Measurements from ENCODE around the gene STYXL1. TPM values are rescaled to one million over a fixed set of nuclear protein-coding genes. Genes with fewer than 3 reads are reported as not detected.

STYXL1 gene
- total RNA-seq, 1 donor from 2014 or later = 35.3 TPM

- H3K27ac Mint-ChIP-seq = no peak overlapping the region
- no peaks in the 10 kb centered on the region for H3K27me3 Mint-ChIP-seq (ENCODE audit: insufficient read depth)
- no peaks in the 10 kb centered on the region for H3K4me1 Mint-ChIP-seq (ENCODE audit: low read depth)
- DNase-seq (ENCODE audit: low spot score) = no peak
- H3K36me3 Mint-ChIP-seq (ENCODE audit: low read depth) = peaks cover 6% of the 10 kb centered on the region
- intact Hi-C loops (cut with micrococcal nuclease) = no loop called here
- no peak overlapping the region for H3K4me3 Mint-ChIP-seq
- H3K9me3 Mint-ChIP-seq = no peaks in the 10 kb centered on the region
Measured at GRCh38 chr7:75969704-75970498, 77.9 kb downstream of the STYXL1 start.

GRCh38 chr7:75969182-75969581 lies 78.6 kb downstream of the STYXL1 start:
- peaks cover 4% of the 10 kb centered on the region for H3K36me3 Mint-ChIP-seq (ENCODE audit: low read depth)
- no peak overlapping the region for H3K4me3 Mint-ChIP-seq
- no peaks in the 10 kb centered on the region for H3K4me1 Mint-ChIP-seq (ENCODE audit: low read depth)
- H3K27ac Mint-ChIP-seq = no peak overlapping the region
- H3K9me3 Mint-ChIP-seq = no peaks in the 10 kb centered on the region
- intact Hi-C loops (cut with micrococcal nuclease) = no loop called here
- no peaks in the 10 kb centered on the region for H3K27me3 Mint-ChIP-seq (ENCODE audit: insufficient read depth)
- no peak for DNase-seq (ENCODE audit: low spot score)

- H3K4me1 Mint-ChIP-seq (ENCODE audit: low read depth) = no peaks in the 10 kb centered on the region
- H3K4me3 Mint-ChIP-seq = no peak overlapping the region
- no peak overlapping the region for H3K27ac Mint-ChIP-seq
- H3K36me3 Mint-ChIP-seq (ENCODE audit: low read depth) = no peaks in the 10 kb centered on the region
- H3K27me3 Mint-ChIP-seq (ENCODE audit: insufficient read depth) = no peaks in the 10 kb centered on the region
- DNase-seq (ENCODE audit: low spot score) = no peak
- H3K9me3 Mint-ChIP-seq = no peaks in the 10 kb centered on the region
- intact Hi-C loops (cut with micrococcal nuclease) = no loop called here
Measured at GRCh38 chr7:75968561-75969001, 79.2 kb downstream of the STYXL1 start.

GRCh38 chr7:75968012-75968411 lies 79.8 kb downstream of the STYXL1 start:
- no peak for DNase-seq (ENCODE audit: low spot score)
- Mint-ChIP-seq H3K27me3 (ENCODE audit: insufficient read depth) (no peaks in the 10 kb centered on the region), H3K9me3 (no peaks in the 10 kb centered on the region), H3K27ac (no peak overlapping the region), H3K36me3 (ENCODE audit: low read depth) (no peaks in the 10 kb centered on the region), H3K4me1 (ENCODE audit: low read depth) (no peaks in the 10 kb centered on the region), H3K4me3 (no peak overlapping the region)
- intact Hi-C loops (cut with micrococcal nuclease) = no loop called here

DNA sequence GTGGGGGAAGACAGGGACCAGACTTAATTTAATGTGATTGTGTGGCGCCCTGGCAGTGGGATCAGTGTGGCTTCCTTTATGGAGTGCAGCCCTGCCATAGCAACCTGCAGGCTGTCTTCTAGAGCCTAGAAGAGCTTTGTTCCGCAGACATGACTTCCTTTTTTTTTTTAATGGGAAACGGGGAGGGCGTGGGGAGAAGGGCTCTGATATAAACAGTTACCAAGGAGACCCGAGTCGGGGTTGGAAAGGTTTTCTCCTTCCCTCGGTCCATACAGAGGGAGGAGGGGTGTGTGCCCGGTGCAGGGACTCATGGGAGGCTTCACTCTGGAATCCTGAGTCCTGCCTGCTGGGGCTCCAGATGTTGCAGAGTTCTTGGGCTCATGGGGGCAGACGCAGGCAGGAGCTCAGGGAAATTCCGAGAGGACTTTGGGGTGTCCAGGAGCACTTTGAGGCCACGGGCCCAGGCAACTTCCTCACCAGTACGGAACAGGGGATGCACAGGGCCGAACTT lies 80.3 kb downstream of the STYXL1 start:
- intact Hi-C loops (cut with micrococcal nuclease) = no loop called here
- Mint-ChIP-seq H3K36me3 (ENCODE audit: low read depth) (peaks cover 2% of the 10 kb centered on the region), H3K4me3 (no peak overlapping the region), H3K9me3 (no peaks in the 10 kb centered on the region), H3K27me3 (ENCODE audit: insufficient read depth) (no peaks in the 10 kb centered on the region), H3K27ac (no peak overlapping the region), H3K4me1 (ENCODE audit: low read depth) (no peaks in the 10 kb centered on the region)
- DNase-seq (ENCODE audit: low spot score) = no peak

- no peaks in the 10 kb centered on the region for H3K4me1 Mint-ChIP-seq (ENCODE audit: low read depth)
- no peaks in the 10 kb centered on the region for H3K27me3 Mint-ChIP-seq (ENCODE audit: insufficient read depth)
- no peak overlapping the region for H3K27ac Mint-ChIP-seq
- no peaks in the 10 kb centered on the region for H3K9me3 Mint-ChIP-seq
- H3K4me3 Mint-ChIP-seq = no peak overlapping the region
- DNase-seq (ENCODE audit: low spot score) = no peak
- intact Hi-C loops (cut with micrococcal nuclease) = no loop called here
- peaks cover 2% of the 10 kb centered on the region for H3K36me3 Mint-ChIP-seq (ENCODE audit: low read depth)
Measured at GRCh38 chr7:75967055-75967454, 80.7 kb downstream of the STYXL1 start.

DNA sequence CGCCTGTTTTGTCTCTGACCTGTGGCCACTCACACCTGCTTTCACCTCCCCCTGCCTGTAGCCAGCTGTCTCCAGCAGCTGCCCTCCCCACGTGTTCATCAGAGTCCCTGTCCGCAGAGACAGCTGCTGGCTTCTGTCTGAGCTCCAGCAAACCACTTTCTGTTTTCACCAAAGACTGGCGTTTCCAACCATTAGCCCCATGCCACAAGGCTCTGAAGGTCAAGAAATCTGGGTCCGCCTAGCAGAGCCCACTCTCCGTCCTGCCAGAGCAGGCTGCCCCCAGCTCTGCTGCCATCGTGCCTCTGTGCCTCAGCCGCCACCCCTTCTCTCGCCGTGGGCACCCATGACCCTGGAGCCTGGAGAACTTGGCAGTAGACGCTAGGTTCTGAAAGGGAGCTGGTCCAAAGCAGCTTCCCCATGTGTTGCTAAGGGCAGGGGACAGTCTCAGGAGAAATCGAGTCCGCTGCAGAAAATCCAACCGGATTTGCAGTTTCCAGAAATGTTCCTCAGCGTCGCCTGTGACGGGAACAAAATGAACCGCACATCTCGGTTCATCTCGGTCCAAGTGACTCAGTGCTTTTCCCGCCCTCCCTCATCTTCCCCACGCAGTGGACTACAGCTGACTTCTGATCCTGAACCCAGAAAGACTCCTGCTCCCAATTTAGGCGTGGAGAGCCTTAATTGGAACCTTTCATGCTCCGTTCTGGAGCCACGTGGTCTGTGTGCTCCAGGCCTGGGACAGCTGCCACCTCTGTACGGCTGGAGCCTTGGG lies 81.4 kb downstream of the STYXL1 start:
- intact Hi-C loops (cut with micrococcal nuclease) = no loop called here
- no peak overlapping the region for H3K27ac Mint-ChIP-seq
- no peak overlapping the region for H3K4me3 Mint-ChIP-seq
- no peaks in the 10 kb centered on the region for H3K27me3 Mint-ChIP-seq (ENCODE audit: insufficient read depth)
- no peaks in the 10 kb centered on the region for H3K4me1 Mint-ChIP-seq (ENCODE audit: low read depth)
- H3K9me3 Mint-ChIP-seq = no peaks in the 10 kb centered on the region
- H3K36me3 Mint-ChIP-seq (ENCODE audit: low read depth) = peaks cover 4% of the 10 kb centered on the region
- no peak for DNase-seq (ENCODE audit: low spot score)

DNA sequence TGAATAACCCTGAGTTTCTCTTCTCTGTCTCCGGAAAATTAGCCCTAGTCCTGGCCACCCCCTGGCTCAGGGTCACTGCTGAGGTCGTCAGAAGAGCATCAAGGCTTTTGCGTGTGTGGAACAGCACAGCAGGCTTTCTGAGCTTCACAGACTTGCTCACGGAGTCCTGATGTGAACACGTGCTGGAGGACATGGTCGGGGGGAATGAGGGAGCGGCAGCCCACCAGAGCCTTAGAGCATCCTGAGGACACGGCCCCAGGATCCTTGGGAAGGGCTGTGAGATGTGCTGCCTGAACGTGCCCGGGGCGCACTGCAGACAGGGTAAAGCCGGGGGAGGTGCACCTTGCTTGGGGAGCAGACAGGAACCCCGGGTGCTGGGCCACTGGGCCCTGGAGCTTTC lies 82.2 kb downstream of the STYXL1 start:
- Mint-ChIP-seq H3K4me3 (no peak overlapping the region), H3K27ac (no peak overlapping the region), H3K4me1 (ENCODE audit: low read depth) (no peaks in the 10 kb centered on the region), H3K27me3 (ENCODE audit: insufficient read depth) (no peaks in the 10 kb centered on the region), H3K9me3 (no peaks in the 10 kb centered on the region), H3K36me3 (ENCODE audit: low read depth) (peaks cover 4% of the 10 kb centered on the region)
- intact Hi-C loops (cut with micrococcal nuclease) = no loop called here
- no peak for DNase-seq (ENCODE audit: low spot score)

DNA sequence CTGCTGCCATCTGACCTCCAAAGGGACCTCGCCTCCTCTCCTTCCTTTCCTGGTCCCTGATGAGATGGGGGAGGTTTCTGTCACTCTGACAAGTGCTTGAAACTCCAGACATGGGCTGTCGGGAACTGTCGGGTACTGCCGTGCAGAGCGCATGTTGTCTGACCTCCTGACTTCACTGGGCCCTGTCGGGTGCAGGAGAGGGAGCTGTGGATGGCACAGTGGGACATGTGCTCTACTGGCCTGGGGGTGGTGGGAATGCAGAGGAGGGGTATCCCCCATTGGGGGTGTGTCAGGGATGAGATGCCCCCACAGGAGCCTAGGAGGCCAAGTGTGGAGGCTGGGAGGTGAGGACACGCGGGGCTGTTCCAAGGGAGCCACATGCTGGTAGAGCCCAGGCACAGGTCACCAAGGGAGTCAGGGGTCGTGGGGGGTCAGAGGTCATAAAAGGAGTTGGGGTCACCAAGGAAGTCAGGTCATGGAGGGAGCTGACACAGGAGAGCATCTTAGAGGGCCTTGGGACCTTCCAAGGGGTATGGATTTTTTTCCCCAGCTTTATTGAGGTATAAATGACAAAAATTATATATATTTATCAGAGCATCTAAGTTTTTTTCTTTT lies 84.3 kb downstream of the STYXL1 start:
- Mint-ChIP-seq H3K27me3 (ENCODE audit: insufficient read depth) (no peaks in the 10 kb centered on the region), H3K4me1 (ENCODE audit: low read depth) (no peaks in the 10 kb centered on the region), H3K27ac (no peak overlapping the region), H3K9me3 (no peaks in the 10 kb centered on the region), H3K4me3 (no peak overlapping the region), H3K36me3 (ENCODE audit: low read depth) (peaks cover 4% of the 10 kb centered on the region)
- no peak for DNase-seq (ENCODE audit: low spot score)
- intact Hi-C loops (cut with micrococcal nuclease) = no loop called here

GRCh38 chr7:75962607-75963380 lies 85.0 kb downstream of the STYXL1 start:
- peaks cover 4% of the 10 kb centered on the region for H3K36me3 Mint-ChIP-seq (ENCODE audit: low read depth)
- no peaks in the 10 kb centered on the region for H3K4me1 Mint-ChIP-seq (ENCODE audit: low read depth)
- intact Hi-C loops (cut with micrococcal nuclease) = no loop called here
- no peak for DNase-seq (ENCODE audit: low spot score)
- H3K27ac Mint-ChIP-seq = no peak overlapping the region
- H3K9me3 Mint-ChIP-seq = no peaks in the 10 kb centered on the region
- H3K27me3 Mint-ChIP-seq (ENCODE audit: insufficient read depth) = no peaks in the 10 kb centered on the region
- no peak overlapping the region for H3K4me3 Mint-ChIP-seq

DNA sequence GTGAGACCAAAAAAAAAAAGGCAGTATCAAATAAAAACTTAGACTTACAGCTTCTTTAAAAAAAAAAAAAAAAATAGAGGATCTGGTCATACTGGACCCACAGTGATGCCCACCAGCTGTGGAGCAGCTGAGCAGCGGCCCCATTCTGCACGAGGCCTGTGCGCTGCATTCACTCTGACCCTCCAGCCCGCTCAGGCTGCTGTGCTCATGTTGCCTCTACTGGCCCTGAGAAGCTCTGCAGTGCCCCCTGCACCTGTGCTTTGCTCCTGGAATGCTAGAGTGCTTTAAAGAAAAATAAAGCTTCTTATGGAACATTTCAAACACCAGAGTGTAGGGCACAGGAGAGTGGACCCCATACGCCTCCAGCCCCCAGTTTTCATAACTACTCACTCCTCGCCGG lies 86.6 kb downstream of the STYXL1 start:
- no peaks in the 10 kb centered on the region for H3K4me1 Mint-ChIP-seq (ENCODE audit: low read depth)
- intact Hi-C loops (cut with micrococcal nuclease) = no loop called here
- no peak overlapping the region for H3K4me3 Mint-ChIP-seq
- no peaks in the 10 kb centered on the region for H3K27me3 Mint-ChIP-seq (ENCODE audit: insufficient read depth)
- no peak overlapping the region for H3K27ac Mint-ChIP-seq
- no peaks in the 10 kb centered on the region for H3K9me3 Mint-ChIP-seq
- H3K36me3 Mint-ChIP-seq (ENCODE audit: low read depth) = peaks cover 7% of the 10 kb centered on the region
- DNase-seq (ENCODE audit: low spot score) = no peak

DNA sequence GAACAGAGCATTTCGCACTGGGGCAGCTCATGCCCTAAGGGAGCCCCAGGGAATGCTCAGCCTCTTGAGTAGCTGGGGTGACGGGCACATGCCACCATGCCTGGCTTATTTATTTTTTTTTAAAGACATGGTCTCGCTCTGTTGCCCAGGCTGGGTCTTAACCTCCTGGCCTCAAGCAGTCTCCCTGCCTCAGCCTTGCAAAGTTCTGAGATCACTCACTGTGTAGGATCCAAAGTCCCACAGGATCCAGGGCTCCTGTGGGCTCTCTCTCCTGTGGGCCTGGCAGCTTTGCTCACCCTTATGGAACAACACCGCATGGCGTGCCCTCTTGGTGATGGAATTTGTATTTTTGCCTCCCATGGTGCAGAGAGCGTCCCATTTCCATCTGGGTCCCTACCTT lies 87.4 kb downstream of the STYXL1 start:
- intact Hi-C loops (cut with micrococcal nuclease) = no loop called here
- Mint-ChIP-seq H3K27ac (no peak overlapping the region), H3K27me3 (ENCODE audit: insufficient read depth) (no peaks in the 10 kb centered on the region), H3K4me1 (ENCODE audit: low read depth) (no peaks in the 10 kb centered on the region), H3K4me3 (no peak overlapping the region), H3K9me3 (no peaks in the 10 kb centered on the region), H3K36me3 (ENCODE audit: low read depth) (peaks cover 9% of the 10 kb centered on the region)
- DNase-seq (ENCODE audit: low spot score) = no peak
